Suprapubic skin (tissue), 4 donors: ENCODE measurements around the gene MAP3K1.

Source experiments
- CTCF ChIP-seq, 2 donors: fragments of 200-600 bp in 1 of 2; fragments of 450-650 bp in 1 of 2; sonication (generic) in 1 of 2; IDR thresholded peaks; one replicate each; pipeline ENCODE4 v1.5.1; 2016 to 2019; ENCODE audit warnings: antibody characterized with exemption in 2 of 2, mild to moderate bottlenecking in 1 of 2, moderate library complexity in 1 of 2
- POLR2A ChIP-seq, 2 donors: fragments of 450-650 bp; IDR thresholded peaks; one replicate each; pipeline ENCODE4 v1.6.1; 2017; ENCODE audit warnings: antibody characterized with exemption in 2 of 2, mild to moderate bottlenecking in 2 of 2, moderate library complexity in 2 of 2
- POLR2AphosphoS5 ChIP-seq, 3 donors: sonication (generic); formaldehyde crosslinking; IDR thresholded peaks; one replicate each; pipeline ENCODE4 v1.6.1; 2017; ENCODE audit warnings: antibody characterized with exemption in 3 of 3

- TF ChIP-seq POLR2A (IDR thresholded peaks at IDR 0.05) (no peak), CTCF (IDR thresholded peaks at IDR 0.05) (peak; percentile 26 to 71), POLR2AphosphoS5 (IDR thresholded peaks at IDR 0.05) (no peak)
Measured at GRCh38 chr5:56838409-56839039, 23.2 kb downstream of the MAP3K1 start.
